GM23248 (cell line): ENCODE data around the gene AAK1. TPM values are rescaled to one million over a fixed set of nuclear protein-coding genes. Genes with fewer than 3 reads are reported as not detected.
"Not testable (repeated sequence)": the region's sequence is repeated elsewhere in the genome, so short reads cannot be mapped to it uniquely, and the experiment has no call there.

Experiments
- DNase-seq: peaks from one replicate; pipeline ENCODE4 v3.0.0-alpha.2; 2015
- H2AFZ ChIP-seq: fragments of 200-600 bp; sonication (generic); 2 replicates; pipeline ENCODE4 v1.6.1; 2016; ENCODE audit warnings: antibody characterized with exemption
- H3F3A ChIP-seq: fragments of 200-600 bp; sonication (generic); 2 replicates; pipeline ENCODE4 v1.6.1; 2016; ENCODE audit warnings: mild to moderate bottlenecking, antibody characterized with exemption, mixed run types; ENCODE audit not compliant: insufficient read depth
- H3K27ac ChIP-seq: fragments of 200-600 bp; sonication (generic); 2 replicates; pipeline ENCODE4 v1.5.1; 2016; ENCODE audit warnings: mild to moderate bottlenecking
- H3K27me3 ChIP-seq: fragments of 200-600 bp; sonication (generic); replicated peaks from 2 replicates; pipeline ENCODE4 v1.6.1; 2016; ENCODE audit warnings: mild to moderate bottlenecking; ENCODE audit not compliant: insufficient read depth
- H3K36me3 ChIP-seq: fragments of 200-600 bp; sonication (generic); 2 replicates; pipeline ENCODE4 v1.6.1; 2016; ENCODE audit warnings: low read depth, mild to moderate bottlenecking
- H3K4me1 ChIP-seq: fragments of 200-600 bp; sonication (generic); 2 replicates; pipeline ENCODE4 v1.6.1; 2016; ENCODE audit warnings: mild to moderate bottlenecking; ENCODE audit not compliant: insufficient read depth
- H3K4me2 ChIP-seq: fragments of 200-600 bp; sonication (generic); one replicate; pipeline ENCODE4 v1.6.1; 2016; ENCODE audit warnings: mild to moderate bottlenecking; ENCODE audit not compliant: unreplicated experiment
- H3K4me3 ChIP-seq: fragments of 200-600 bp; sonication (generic); 2 replicates; pipeline ENCODE4 v1.5.1; 2016; ENCODE audit warnings: mild to moderate bottlenecking
- H3K79me2 ChIP-seq: fragments of 200-600 bp; sonication (generic); 2 replicates; pipeline ENCODE4 v1.6.1; 2016; ENCODE audit warnings: mild to moderate bottlenecking; ENCODE audit not compliant: insufficient read depth
- H3K9ac ChIP-seq: fragments of 200-600 bp; sonication (generic); 2 replicates; pipeline ENCODE4 v1.6.1; 2016; ENCODE audit warnings: mild to moderate bottlenecking
- H3K9me2 ChIP-seq: fragments of 200-600 bp; sonication (generic); 2 replicates; pipeline ENCODE4 v1.6.1; 2016; ENCODE audit warnings: mixed run types, mild to moderate bottlenecking, moderate library complexity; ENCODE audit not compliant: insufficient read depth
- H3K9me3 ChIP-seq: fragments of 200-600 bp; sonication (generic); one replicate; pipeline ENCODE4 v1.6.1; 2017; ENCODE audit warnings: low read depth
- H4K20me1 ChIP-seq: fragments of 200-600 bp; sonication (generic); 2 replicates; pipeline ENCODE4 v1.6.0; 2016; ENCODE audit not compliant: insufficient read depth
- EZH2 ChIP-seq: fragments of 200-600 bp; sonication (generic); IDR thresholded peaks from 2 replicates; pipeline ENCODE4 v1.6.1; 2018; ENCODE audit warnings: antibody characterized with exemption, mild to moderate bottlenecking; ENCODE audit not compliant: insufficient read depth, poor library complexity, severe bottlenecking
- EZH2phosphoT487 ChIP-seq: fragments of 200-600 bp; sonication (generic); IDR thresholded peaks from 2 replicates; pipeline ENCODE4 v1.6.1; 2018; ENCODE audit warnings: antibody characterized with exemption, moderate library complexity, mild to moderate bottlenecking, low read depth; ENCODE audit not compliant: insufficient read depth
- WGBS, 2 experiments: methylation state at CpG; one replicate each; pipeline ENCODE4 v1.1.6; 2015 to 2017; ENCODE audit warnings: low lambda C conversion rate in 2 of 2, low coverage in 1 of 2; ENCODE audit errors: missing lambda C conversion rate in 2 of 2; 5-methylcytosine and 5-hydroxymethylcytosine counted together
- in situ Hi-C: fragments of 300-500 bp; cut with MboI; formaldehyde crosslinking; loops from 2 replicates; pipeline ENCODE4 v1.15.0; 2020
- polyA plus RNA-seq: library from polyadenylated mRNA; unstranded; fragments of >200 nt; fragmentation: Nextera tagmentation; extraction: Ambion mirVana; gene quantifications from 2 replicates; pipeline ENCODE4 v1.2.1, GENCODE V29; 2016
- total RNA-seq: library from RNA; depleted of rRNA; stranded (reverse); fragments of >200 nt; shearing (Covaris generic); gene quantifications from 2 replicates; pipeline ENCODE4 v1.2.3, GENCODE V29; 2014

The AAK1 gene
- total and polyA plus RNA-seq, 2 experiments from 2014 or later: 41.2 to 50.7 TPM

DNA sequence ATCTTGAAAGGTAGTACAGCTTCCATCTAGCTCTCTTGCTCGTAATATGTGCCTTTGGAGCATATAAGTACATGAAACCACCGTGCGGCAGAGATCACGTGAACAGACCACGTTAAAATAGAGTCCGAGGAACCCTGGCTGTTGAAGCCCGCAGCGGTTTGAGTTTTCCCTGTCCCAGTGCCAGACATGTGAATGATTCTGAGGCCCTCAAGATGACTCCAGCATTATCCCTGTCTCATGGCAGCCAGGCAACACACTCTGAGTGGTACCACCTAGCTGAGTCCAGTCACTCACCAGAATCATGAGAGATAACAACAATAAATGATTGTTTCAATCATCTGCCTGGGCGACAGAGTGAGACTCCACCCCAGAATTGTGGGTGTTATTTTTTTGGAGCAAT lies 21.6 kb upstream of the AAK1 start:
- DNase-seq: no peak
- H3K4me1 ChIP-seq: no peaks in the 10 kb centered on the region
- H3F3A ChIP-seq: no peaks in the 10 kb centered on the region
- H3K9me3 ChIP-seq: peaks cover 4% of the 10 kb centered on the region
- WGBS, 2 experiments: 83 to 84% methylated on average over 9 of the region's 9 CpGs
- in situ Hi-C loops: no loop called here
- no peak overlapping the region for H3K9ac ChIP-seq
- no peaks in the 10 kb centered on the region for H3K36me3 ChIP-seq
- H2AFZ ChIP-seq: no peak overlapping the region
- TF ChIP-seq EZH2: no peak
- TF ChIP-seq EZH2phosphoT487: no peak
- H4K20me1 ChIP-seq: no peaks in the 10 kb centered on the region; the same call in 1 of the 2 replicates
- no peaks in the 10 kb centered on the region for H3K27me3 ChIP-seq
- H3K4me2 ChIP-seq: no peak overlapping the region
- no peak overlapping the region for H3K4me3 ChIP-seq
- H3K27ac ChIP-seq: no peak overlapping the region
- no peaks in the 10 kb centered on the region for H3K9me2 ChIP-seq
- no peaks in the 10 kb centered on the region for H3K79me2 ChIP-seq

DNA sequence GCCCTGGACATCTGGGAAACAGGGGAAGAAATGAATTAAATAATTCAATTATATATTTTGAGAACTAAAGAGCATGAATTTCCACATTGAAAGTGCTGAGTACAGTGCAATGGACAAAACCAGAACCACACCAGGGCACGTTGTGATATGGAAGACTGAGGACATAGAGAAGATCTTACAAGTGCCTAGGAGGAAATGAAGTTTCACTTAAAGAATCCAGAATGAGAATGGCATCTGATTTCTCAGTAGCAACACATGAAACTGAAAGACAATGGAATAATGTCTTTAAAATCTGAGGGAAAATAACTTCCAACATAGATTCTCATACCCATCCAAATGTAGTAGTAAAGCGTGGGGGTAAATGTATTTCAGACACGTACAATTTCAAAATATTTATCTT lies 20.3 kb upstream of the AAK1 start:
- Histone ChIP-seq H3F3A (no peaks in the 10 kb centered on the region), H3K9me2 (no peaks in the 10 kb centered on the region), H4K20me1 (no peaks in the 10 kb centered on the region), H3K27me3 (no peaks in the 10 kb centered on the region), H3K27ac (no peak overlapping the region), H3K79me2 (no peaks in the 10 kb centered on the region), H3K4me1 (no peaks in the 10 kb centered on the region), H3K4me3 (no peak overlapping the region), H3K36me3 (no peaks in the 10 kb centered on the region), H3K9ac (no peak overlapping the region), H2AFZ (no peak overlapping the region), H3K4me2 (no peak overlapping the region), H3K9me3 (peaks cover 4% of the 10 kb centered on the region)
- TF ChIP-seq EZH2 (no peak), EZH2phosphoT487 (no peak)
- no peak for DNase-seq
- WGBS, 2 experiments: 44 to 46% methylated on average over 3 of the region's 3 CpGs
- in situ Hi-C loops: no loop called here

DNA sequence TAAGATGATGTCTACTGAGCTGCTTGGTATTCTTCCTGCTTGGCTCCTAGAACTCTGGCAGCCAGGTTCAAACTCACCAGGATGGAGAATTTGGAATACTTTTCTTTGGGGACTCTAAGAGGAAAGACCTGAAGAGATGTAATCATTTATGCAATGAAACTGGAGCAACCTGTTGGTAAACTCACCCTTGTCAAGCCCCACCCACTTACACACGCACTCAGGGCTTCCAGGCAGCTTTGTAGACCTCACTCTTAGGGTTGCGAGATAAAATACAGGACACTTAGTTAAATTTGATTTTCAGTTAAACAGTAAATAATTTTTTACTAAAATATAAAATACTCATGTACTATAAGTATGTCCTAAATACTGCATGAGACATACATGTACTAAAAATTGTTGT lies 19.0 kb upstream of the AAK1 start:
- H3F3A ChIP-seq, H3K4me1 ChIP-seq, H3K9me3 ChIP-seq, H3K9ac ChIP-seq, DNase-seq, H3K4me2 ChIP-seq, H4K20me1 ChIP-seq, H3K27ac ChIP-seq, H3K9me2 ChIP-seq, H3K79me2 ChIP-seq, H3K36me3 ChIP-seq, H3K4me3 ChIP-seq, in situ Hi-C loops, H3K27me3 ChIP-seq, H2AFZ ChIP-seq: not testable (repeated sequence)
- WGBS, 2 experiments: 72 to 77% methylated on average over 2 of the region's 2 CpGs

DNA sequence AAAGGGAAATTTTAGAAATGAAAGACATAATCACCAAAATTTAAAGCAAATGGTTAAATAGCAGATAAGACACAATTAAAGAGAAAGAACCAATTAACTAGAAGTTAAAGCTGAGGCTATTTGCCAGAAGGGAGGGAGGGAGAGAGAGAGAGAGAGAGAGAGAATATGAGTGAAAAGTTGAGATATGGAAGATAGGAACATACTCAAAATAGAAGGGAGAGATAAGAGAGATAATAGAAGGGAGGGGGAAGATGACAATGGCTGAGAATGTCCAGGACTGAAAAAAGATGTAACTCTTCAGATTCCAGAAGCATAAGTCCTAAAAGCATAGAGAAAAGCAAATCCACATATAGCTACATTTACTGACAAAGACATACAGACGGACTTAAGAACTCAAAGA lies 17.1 kb upstream of the AAK1 start:
- Histone ChIP-seq H2AFZ (no peak overlapping the region), H3K27ac (no peak overlapping the region), H3K36me3 (no peaks in the 10 kb centered on the region), H3K9me3 (peaks cover 4% of the 10 kb centered on the region), H4K20me1 (no peaks in the 10 kb centered on the region), H3K4me1 (no peaks in the 10 kb centered on the region), H3K4me3 (no peak overlapping the region), H3K27me3 (no peaks in the 10 kb centered on the region), H3K9ac (no peak overlapping the region), H3K4me2 (no peak overlapping the region), H3K79me2 (no peaks in the 10 kb centered on the region), H3F3A (no peaks in the 10 kb centered on the region), H3K9me2 (no peaks in the 10 kb centered on the region)
- in situ Hi-C loops: no loop called here
- 94 to 100% methylated on average over 1 of the region's 1 CpG for WGBS, 2 experiments
- DNase-seq: no peak
- TF ChIP-seq EZH2phosphoT487: no peak
- no peak for TF ChIP-seq EZH2

DNA sequence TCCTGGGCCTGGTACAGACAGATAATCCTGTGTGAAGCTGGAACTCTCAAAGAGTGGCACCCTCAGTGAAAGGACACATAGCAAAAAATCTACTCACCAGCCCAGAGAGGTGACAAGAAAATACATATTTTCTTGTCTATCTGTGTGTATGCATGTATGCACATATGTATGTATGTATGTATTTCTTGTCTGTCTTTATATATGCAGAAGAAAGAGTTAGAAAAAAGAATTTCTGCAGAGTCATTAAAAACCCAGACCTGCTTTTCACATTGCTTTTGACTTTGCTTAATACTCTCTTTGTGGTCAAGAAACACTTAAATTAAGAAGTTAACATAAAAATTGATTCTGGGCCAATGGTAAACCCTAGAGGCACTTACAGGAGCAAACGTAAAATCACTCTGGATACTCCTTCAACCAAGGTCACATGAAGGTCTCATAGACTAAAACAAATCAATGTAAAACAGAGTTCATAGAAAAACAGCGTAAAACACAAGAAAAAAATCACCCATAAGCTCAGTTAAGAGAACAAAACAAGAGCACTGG lies 16.5 kb upstream of the AAK1 start:
- Histone ChIP-seq H3K4me2 (no peak overlapping the region), H3K79me2 (no peaks in the 10 kb centered on the region), H3K4me1 (no peaks in the 10 kb centered on the region), H3K9me2 (no peaks in the 10 kb centered on the region), H3F3A (no peaks in the 10 kb centered on the region), H3K9ac (no peak overlapping the region), H3K9me3 (peaks cover 4% of the 10 kb centered on the region), H4K20me1 (no peaks in the 10 kb centered on the region), H2AFZ (no peak overlapping the region), H3K36me3 (no peaks in the 10 kb centered on the region), H3K27ac (no peak overlapping the region), H3K27me3 (no peaks in the 10 kb centered on the region), H3K4me3 (no peak overlapping the region)
- WGBS, 2 experiments: 62 to 64% methylated on average over 2 of the region's 2 CpGs
- TF ChIP-seq EZH2 (no peak), EZH2phosphoT487 (no peak)
- no peak for DNase-seq
- in situ Hi-C loops: no loop called here
